Measurements from ENCODE around the gene TPK1.
"Not testable (repeated sequence)": the region's sequence is repeated elsewhere in the genome, so short reads cannot be mapped to it uniquely, and the experiment has no call there.

Gene TPK1

DNA sequence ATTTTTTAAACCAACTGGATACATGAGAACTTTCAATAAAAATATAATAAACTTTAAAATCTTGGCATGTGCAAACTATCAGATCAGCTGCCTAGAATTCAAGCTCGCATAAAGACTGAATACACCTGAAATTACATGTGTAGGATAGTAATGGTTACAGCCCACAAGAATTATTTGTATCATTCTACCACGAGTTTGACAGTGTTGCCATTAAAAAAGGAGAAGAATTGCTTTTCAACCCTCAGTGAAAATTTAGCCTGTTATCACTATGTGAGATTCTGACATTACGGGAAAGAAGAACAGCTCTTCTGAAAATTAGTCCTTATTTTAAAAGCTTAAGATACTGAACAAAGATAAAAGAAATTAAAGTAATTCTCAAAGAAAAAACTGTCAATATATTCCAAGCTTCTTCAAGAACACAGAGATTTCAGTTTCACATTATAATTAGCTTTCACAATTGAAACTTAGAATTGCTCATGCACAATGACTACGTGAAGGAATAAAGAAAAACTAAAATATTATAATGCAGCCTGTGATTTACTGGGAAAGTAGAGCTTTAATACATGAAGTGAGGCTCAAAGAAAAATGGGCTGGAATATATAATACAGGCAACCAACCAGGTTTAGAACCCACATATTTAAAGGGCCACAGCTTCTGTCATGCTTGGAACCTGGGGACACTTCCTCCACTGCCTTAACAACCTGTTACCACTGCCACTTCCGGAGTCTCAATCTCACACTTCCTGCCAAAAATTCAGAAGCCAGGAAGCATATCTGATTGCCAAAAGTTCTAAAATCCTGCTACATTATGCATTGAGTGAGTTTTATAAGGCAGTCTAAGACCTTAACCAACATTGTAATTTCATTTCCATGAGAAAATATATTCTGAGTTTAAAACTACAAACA lies 23.2 kb downstream of the TPK1 start:
- no peak overlapping the region for H3K4me3 ChIP-seq (ENCODE audit: low read depth, low read length)
- no peak for DNase-seq (ENCODE audit: low read depth)
- no peak for TF ChIP-seq POLR2A (IDR thresholded peaks at IDR 0.05; ENCODE audit: extremely low read depth, insufficient read length)

DNA sequence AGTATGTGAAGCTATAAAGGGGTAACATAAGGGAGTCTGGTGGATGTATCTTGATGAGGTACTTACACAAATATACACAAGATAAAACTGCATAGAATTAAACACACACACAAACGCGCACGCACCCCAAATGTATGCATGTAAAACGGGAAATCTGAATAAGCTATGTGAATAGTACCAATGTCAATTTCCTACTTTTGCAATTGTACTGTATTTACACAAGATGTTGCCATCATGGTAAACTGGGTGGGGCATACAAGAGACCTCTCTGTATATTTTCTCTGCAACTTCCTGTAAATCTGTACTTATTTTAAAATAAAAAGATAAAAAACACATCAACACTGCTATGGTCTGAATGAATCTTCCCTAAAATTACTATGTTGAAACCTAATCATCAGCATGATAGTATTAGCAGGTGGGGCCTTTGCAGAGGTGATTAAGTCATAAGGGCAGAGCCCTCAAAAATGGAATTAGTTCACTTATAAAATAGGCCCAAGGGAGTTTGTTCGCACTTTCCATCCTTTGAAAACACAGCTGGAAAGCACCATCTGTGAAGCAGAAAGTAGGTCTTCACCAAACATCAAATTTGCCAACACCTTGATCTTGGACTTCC lies 30.1 kb downstream of the TPK1 start:
- no peak overlapping the region for H3K4me3 ChIP-seq (ENCODE audit: low read depth, low read length)
- DNase-seq (ENCODE audit: low read depth), result no peak
- TF ChIP-seq POLR2A (IDR thresholded peaks at IDR 0.05; ENCODE audit: extremely low read depth, insufficient read length) (no peak), MYC (IDR thresholded peaks at IDR 0.05; ENCODE audit: low read depth, low read length) (no peak)
- TF ChIP-seq, protein P1, sequence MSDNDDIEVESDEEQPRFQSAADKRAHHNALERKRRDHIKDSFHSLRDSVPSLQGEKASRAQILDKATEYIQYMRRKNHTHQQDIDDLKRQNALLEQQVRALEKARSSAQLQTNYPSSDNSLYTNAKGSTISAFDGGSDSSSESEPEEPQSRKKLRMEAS (IDR thresholded peaks at IDR 0.05; ENCODE audit: low read depth, low read length), result no peak
- TF ChIP-seq, protein P2, sequence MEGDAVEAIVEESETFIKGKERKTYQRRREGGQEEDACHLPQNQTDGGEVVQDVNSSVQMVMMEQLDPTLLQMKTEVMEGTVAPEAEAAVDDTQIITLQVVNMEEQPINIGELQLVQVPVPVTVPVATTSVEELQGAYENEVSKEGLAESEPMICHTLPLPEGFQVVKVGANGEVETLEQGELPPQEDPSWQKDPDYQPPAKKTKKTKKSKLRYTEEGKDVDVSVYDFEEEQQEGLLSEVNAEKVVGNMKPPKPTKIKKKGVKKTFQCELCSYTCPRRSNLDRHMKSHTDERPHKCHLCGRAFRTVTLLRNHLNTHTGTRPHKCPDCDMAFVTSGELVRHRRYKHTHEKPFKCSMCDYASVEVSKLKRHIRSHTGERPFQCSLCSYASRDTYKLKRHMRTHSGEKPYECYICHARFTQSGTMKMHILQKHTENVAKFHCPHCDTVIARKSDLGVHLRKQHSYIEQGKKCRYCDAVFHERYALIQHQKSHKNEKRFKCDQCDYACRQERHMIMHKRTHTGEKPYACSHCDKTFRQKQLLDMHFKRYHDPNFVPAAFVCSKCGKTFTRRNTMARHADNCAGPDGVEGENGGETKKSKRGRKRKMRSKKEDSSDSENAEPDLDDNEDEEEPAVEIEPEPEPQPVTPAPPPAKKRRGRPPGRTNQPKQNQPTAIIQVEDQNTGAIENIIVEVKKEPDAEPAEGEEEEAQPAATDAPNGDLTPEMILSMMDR (IDR thresholded peaks at IDR 0.05; ENCODE audit: low read depth, low read length), result no peak

DNA sequence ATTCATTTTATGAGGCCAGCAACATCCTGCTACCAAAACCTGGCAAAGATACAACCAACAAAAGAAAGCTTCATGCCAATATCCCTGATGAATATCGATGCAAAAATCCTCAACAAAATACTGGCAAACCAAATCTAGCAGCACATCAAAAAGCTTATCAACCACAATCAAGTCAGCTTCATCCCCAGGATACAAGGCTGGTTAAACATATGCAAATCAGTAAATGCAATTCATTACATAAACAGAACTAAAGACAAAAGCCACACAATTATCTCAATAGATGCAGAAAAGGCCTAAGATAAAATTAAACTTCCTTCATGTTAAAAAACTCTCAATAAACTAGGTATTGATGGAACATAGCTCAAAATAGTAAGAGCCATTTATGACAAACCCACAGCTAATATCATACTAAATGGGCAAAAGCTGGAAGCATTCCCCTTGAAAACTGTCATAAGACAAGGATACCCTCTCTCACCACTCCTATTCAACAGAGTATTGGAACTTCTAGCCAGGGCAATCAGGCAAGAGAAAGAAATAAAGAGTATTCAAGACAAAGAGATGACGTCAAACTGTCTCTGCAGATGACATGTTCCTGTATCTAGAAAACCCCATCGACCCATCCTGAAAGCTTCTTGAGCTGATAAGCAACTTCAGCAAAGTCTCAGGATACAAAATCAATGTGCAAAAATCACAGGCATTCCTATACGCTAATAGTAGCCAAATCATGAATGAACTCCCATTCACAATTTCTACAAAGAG lies 35.0 kb downstream of the TPK1 start:
- not testable (repeated sequence) for H3K4me3 ChIP-seq (ENCODE audit: low read depth, low read length); DNase-seq (ENCODE audit: low read depth)

DNA sequence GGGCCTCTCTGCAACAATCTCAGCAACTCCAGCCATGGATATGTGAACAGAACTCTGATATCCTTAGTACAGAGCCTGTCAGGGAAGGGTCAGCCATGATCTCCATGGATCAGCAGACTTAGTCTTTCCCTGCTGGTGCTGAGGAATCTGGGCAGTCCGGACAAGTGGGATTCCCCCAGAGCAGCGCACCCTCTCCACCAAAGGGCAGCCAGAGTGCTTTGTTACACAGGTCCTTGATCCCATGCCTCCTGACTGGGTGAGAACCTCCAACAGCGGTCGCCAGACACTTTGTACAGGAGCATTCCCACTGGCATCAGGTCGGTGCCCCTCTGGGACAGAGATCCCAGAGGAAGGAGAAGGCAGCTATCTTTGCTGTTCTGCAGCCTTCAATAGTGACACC lies 38.9 kb downstream of the TPK1 start:
- no peak overlapping the region for H3K4me3 ChIP-seq (ENCODE audit: low read depth, low read length)
- no peak for DNase-seq (ENCODE audit: low read depth)
- TF ChIP-seq POLR2A (IDR thresholded peaks at IDR 0.05; ENCODE audit: extremely low read depth, insufficient read length) (no peak), MYC (IDR thresholded peaks at IDR 0.05; ENCODE audit: low read depth, low read length) (no peak)
- TF ChIP-seq, protein P1 (IDR thresholded peaks at IDR 0.05; ENCODE audit: low read depth, low read length), result no peak
- TF ChIP-seq, protein P2 (IDR thresholded peaks at IDR 0.05; ENCODE audit: low read depth, low read length), result no peak

DNA sequence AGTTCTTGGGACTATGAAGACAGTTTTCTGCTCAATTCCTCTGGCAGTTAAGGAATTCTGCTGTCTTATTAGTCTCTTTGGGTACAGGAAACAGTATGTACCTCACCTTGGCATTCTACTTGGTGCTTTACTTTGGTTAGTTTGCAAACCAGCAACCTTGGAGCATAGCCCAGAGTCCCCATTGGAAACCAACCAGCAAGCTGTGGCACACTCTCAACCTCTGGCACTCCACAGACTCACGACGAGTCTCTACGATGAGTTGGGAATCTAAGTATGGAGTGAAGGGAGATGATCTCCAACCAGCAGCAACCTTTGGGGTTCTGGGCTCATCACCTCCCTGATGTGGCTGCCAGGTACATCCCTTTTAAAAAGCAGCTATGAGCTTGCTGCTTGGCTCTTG lies 43.8 kb downstream of the TPK1 start:
- TF ChIP-seq POLR2A (IDR thresholded peaks at IDR 0.05; ENCODE audit: extremely low read depth, insufficient read length) (no peak), MYC (IDR thresholded peaks at IDR 0.05; ENCODE audit: low read depth, low read length) (no peak)
- TF ChIP-seq, protein P2 (IDR thresholded peaks at IDR 0.05; ENCODE audit: low read depth, low read length), result no peak
- TF ChIP-seq, protein P1 (IDR thresholded peaks at IDR 0.05; ENCODE audit: low read depth, low read length), result no peak
- H3K4me3 ChIP-seq (ENCODE audit: low read depth, low read length), result no peak overlapping the region
- DNase-seq (ENCODE audit: low read depth), result no peak

DNA sequence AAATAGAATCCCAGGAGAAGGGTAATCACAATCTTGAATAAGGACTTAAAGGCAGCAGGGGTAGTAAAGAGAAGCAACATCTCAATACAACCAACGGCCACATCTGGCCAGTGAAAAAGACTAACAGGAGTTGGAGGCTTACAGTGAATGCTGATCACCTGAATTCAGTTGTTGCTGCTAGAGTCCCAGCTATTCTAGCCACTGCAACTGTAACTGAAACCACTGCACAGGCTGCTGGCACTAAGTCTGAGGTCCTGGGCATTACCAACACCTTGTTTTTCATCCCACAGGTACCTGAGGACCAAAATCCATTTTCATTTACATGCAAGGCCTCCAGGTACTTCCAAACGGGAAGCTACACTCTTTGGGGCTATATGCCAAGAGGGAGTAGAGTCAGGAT lies 44.4 kb downstream of the TPK1 start:
- TF ChIP-seq, protein P2 (IDR thresholded peaks at IDR 0.05; ENCODE audit: low read depth, low read length), result no peak
- no peak for TF ChIP-seq POLR2A (IDR thresholded peaks at IDR 0.05; ENCODE audit: extremely low read depth, insufficient read length)
- TF ChIP-seq MYC (IDR thresholded peaks at IDR 0.05; ENCODE audit: low read depth, low read length), result no peak
- TF ChIP-seq, protein P1 (IDR thresholded peaks at IDR 0.05; ENCODE audit: low read depth, low read length), result no peak
- DNase-seq (ENCODE audit: low read depth), result no peak
- H3K4me3 ChIP-seq (ENCODE audit: low read depth, low read length), result no peak overlapping the region

Measured in NB4 (cell line).